HG02798 (cell line): Measurements from ENCODE around the gene PPP1CC.
"Not testable (repeated sequence)": the region's sequence is repeated elsewhere in the genome, so short reads cannot be mapped to it uniquely, and the experiment has no call there.

Experiments used
- ATAC-seq: cut with Tn5 transposase; IDR thresholded peaks from one replicate; pipeline ENCODE4 v1.9.1; 2021; ENCODE audit warnings: mild to moderate bottlenecking; ENCODE audit not compliant: unreplicated experiment, poor library complexity

PPP1CC gene

DNA sequence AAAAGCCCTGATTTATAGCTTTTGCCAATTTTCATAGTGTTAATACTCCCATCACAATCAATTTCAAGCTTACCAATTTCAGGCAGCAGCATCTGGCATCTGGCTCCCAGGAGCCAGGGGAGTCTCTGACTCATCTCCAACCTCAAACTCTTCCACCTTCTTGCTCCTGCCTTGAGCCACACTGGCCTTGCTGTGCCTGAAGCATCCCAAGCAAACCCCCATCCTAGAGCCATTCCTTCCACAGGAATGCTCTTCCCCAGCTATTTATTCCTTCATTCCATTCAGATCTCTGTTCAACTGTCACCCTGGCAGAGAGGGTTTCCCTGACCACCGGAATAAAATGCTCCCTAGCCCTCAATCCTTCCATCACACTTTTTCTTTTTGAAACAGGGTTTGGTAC, 13.9 kb upstream of the PPP1CC start:
- no peak for ATAC-seq

DNA sequence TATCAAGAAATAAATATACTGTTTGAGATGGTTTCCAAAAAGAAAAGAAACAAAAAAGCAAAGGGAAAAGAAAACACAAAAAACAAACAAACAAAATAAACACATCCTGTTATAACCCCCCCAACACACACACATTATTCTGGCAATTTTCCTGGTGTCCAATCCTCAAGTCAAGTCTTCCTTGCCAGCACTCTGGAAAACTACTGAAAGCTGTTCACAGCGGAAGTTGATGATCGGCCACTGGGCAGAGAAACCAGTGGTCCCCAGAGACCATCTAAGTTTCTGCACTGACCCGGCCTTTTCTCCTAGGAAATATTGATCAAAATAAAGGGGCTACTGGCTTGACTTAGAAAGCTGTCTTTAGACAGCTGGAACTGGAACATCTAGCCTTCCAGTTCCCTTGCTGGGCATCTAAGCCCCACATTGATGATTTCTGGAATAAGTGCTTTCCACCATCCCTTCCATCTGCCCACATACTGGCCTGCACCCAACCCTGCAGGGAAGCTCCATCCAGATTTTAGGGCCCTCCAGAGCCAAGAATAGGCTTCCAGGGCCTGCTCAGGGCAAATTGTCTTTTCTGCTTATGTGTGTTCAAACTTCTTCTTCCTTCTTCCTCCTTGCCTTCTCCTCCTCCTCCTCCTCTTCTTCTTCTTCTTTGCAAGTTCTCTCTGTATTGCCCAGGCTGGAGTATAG, 11.6 kb upstream of the PPP1CC start:
- no peak for ATAC-seq

DNA sequence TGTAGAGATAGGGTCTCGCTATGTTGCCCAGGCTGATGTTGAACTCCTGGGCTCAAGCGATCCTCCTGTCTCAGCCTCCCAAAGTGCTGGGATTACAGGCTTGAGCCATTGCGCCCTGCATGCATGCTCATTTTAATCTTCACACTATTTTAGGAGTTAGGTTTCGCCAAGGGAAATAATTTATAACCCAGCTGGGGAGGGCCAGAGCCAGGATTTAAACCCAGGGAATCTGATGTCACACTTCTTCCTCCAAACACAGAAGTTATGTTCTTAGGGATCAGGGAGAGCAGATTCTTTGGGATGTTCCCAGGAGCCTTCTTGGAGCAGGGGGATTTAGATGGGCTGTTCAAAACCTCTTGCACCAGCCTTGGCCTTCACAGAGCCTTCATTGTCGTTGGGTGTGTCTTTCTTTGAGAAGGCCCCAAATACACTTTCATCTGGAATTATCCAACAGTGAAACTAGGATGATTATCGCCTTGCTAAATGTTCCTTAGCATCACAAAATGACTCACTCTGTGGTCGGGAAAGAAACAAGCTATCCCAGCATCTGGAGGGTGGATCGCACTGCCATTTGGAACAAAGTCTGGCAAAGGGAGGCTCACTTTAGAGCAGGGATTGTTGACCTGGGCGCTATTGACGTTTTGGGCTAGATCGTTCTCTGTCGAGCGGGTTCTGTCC, 8.2 kb upstream of the PPP1CC start:
- no peak for ATAC-seq

DNA sequence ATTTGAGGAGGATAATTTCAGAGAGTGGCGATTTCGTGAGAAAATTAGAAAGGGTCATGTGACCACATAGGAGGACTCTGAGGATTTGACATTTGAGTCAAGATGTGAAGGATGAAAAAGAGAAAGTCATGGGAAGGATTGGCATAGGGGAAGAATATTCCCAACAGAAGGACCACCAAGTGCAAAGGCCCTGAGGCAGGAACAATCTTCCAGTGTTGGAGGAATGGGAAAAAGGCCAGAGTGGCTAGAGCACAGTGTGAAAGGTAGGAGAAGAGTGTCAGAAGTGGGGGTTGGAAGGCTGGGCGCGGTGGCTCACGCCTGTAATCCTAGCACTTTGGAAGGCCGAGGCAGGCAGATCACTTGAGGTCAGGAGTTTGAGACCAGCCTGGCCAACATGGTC, 3.9 kb upstream of the PPP1CC start:
- no peak for ATAC-seq

DNA sequence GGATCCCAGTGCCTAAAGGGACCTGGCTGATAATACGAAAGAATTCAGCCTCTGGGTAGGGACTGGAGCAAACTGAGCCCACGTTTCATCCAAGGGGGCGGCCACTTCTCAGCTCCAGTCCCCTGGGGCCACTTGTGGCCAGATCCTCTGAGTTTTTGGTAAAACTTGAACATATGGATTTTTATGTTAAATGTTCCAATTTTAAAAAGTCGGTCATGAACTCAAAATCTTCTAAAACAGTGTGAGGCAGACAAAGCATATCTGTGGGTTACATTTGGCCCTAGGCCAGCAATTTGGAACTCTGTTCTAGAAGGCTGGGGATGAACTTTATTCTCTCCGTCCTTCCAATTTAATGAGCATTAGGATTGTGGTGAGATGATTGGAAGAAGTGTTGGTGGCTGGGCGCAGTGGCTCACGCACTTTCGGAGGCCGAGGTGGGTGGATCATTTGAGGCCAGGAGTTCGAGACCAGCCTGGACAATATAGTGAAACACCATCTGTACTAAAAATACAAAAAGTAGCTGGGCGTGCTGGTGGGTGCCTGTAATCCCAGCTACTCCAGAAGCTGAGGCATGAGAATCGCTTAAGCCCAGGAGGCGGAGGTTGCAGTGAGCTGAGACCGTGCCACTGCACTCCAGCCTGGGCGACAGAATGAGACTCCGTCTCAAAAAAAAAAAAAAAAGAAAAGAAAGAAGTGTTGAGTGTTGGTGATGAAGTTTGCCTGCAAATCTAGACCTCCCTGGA, 3.0 kb upstream of the PPP1CC start:
- no peak for ATAC-seq

DNA sequence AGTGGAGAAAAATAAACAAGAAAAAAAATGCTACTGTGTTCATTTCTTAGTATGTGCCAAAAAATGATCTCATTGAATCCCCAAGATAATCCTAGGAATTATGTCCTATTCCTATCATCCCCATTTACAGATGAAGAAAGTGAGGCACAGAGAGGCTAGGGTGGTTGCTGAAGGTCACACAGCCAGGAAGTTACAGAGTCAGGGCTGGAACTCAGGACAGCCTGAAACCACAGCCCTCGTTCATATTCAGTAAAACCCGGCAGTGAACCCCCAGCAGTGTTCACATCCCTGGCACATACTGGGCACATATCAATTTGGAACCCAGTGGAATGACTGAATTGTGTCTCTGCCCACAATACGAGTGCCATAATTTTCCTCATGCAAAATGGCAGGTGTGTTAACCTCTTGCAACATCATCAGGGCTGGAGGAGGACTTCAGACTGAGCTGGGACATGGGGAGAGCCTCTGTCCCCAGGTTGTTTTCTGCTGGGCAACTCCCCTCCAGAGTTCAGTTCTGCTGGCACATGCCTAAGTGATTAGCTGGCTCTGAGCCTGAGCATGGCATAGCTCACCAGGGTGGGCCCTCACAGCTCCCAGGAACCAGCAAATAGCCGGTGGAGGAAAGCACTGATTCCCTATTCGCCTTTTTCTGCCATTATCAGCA, 2.0 kb upstream of the PPP1CC start:
- ATAC-seq: no peak

DNA sequence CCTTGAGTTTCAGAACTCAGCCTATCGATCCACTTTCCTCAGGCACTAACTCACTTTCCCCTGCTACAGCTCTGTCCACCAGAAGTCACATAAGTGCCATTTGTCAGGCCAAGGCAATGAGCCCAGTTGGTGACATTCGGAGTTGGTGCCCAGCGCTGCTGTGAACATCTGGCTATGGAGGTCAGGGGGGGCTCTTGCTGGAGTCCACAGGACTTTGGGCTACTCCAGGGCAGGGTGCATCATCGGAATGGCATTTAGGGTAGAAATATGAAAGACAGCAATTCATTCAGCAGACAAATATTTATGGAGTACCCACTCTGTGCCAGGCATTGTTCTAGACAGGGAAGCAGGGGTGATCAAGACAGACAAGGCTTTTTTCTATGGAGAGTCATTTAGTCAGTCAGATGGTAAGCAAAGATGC, 1.5 kb upstream of the PPP1CC start:
- no peak for ATAC-seq

DNA sequence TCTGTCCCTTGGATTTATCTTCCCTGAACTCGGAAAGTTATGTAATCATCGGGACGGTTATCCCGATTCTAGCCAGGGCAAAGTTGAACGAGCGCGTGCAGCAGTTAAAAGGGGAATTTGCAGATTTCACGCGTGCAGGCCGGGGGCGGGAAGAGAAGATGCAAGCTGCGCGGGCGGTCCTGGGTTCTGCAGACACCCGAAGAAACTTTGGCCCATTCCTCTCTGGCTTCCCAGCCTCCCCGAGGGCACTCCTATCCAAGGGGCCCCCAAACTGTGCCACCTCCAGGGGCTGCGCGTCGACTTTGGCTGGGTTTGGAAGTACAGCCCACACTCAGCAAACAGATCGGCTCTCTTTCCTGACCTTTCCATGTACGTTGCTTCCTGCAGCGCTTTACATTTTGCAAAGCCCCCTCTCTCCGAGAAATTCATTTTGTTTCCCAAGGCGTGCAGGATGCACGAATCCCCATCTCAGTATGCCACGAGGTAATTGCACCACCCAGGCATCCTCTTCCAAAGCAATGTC, 941 bp upstream of the PPP1CC start:
- no peak for ATAC-seq

DNA sequence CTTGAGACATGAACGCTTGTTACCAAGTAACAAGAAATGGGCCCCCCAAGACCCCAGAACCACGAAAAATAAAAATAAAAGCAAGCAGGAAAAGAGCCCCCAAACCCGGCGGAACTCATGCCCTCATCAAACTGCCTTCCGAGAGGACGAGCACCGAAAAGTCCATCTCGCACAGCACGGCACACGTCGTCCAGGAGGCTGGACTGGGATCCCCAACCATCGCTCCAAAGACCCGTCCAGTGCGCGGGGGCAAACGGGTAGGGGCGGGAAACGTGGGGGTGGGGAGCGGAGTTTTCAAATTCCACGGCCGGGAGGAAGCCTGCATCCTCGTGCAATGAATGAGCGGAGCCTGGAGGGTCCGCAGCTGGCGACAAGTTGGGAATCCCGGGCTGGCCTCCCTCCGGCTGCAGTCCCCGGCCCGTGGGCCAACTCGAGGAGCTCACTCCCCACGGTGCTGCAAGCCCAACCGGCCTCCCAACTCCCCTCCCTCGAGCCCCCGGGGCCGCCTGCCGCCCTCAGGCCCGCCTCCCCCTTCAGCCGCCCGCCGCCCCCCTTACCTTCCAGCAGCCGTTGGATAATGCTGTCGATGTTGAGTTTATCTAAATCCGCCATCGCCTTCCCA, 484 bp downstream of the PPP1CC start:
- peak; percentile 9 for ATAC-seq

DNA sequence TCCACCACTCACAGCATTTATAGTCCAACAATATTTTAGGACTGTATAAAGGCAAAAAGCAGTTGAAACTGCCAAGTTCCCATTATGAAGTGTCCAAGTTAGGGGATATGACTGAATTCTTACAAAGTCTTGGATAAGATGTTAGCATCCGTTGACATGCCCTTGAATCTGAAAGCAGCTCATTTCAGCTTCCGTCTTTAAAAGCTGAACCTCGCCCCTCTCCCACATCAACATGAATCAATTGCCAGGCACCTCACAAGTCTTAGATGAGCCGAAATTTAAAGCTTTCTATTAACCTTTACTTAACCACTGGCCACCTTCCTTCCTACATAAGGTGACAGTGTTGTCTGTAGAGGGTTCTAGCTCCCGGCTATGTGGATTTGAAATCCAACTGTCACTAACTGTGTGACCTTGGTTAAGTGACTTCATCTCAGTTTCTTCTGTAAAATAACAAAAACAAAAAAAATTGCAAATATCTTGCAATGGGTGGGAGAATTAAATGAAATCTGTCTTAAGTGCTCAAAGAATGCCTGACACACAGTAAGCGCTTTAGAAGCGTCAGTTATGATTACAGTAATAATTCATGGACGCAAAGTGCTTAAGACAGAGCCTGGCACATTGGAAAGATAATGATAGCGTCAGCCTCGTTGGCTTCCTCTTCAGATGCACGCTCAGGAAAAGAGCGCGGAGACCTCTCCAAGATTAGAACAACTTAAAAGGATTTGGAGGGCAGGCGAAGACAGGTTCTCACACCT, 1.2 kb downstream of the PPP1CC start:
- ATAC-seq: no peak

DNA sequence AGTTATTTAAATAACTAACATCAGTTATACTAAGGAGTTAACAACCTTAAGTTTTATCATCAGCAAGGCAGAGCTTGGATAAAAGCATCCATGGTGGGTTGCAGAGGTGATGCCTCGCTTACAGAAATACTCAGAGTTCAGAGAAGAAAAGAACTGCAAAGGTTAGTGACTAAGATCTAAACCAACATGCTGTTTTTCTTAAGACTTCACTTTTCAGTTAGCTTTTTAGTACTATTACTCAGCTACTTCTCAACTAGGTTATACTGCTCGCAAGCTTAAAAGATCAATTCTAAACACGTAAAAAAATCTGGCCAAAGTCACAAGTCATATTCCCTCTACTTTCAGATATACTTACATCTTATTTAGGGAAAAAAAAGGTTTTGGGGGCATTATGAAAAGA, 2.8 kb downstream of the PPP1CC start:
- ATAC-seq: no peak

DNA sequence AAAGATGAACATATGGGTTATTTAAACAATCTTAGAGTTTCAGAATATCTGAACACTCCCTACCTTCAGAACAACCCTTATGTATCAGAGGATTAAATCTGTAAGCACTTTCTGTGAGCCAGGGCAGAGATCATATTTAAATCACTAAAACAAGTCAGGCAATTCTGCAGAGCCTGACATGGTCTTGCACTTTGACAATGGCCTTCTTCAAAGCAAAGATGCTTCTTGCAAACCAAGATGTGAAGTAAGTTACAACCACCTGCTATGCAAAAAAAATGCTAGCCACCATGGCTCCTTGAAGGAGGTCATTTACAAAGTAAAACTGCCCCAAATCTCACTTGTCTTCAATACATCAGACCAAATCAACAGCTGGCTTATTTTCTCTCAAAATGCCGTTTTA, 3.2 kb downstream of the PPP1CC start:
- no peak for ATAC-seq

DNA sequence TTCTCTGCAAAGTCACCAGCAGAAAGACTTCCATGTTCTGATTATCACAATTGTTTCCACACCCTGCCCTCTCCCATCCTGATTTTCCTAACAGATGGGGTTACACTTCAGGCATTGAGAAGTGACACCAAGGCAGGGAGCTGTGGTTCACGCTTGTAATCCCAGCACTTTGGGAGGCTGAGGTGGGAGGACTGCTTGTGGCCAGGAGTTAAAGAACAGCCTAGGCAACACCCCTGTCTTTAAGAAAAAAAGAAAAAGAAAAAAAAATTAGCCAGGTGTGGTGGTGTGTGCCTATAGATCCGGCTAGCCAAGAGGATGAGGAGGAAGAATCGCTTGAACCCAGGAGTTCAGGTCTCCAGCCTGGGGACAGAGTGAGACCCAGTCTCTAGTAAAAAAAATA, 5.2 kb downstream of the PPP1CC start:
- no peak for ATAC-seq

DNA sequence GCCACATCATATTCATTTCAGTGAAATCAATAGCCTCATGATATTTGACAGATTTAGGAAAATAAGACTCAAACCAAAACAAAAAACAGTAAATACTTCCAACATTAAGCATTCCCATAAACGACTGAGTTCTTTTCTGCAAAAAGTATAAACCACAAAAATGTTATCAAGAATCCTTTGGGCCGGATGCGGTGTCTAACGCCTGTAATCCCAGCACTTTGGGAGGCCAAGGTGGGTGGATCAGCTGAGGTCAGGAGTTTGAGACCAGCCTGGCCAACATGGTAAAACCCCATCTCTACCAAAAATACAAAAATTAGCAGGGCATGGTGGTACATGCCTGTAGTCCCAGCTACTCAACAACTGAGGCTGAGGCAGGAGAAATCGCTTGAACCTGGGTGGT, 5.7 kb downstream of the PPP1CC start:
- not testable (repeated sequence) for ATAC-seq

DNA sequence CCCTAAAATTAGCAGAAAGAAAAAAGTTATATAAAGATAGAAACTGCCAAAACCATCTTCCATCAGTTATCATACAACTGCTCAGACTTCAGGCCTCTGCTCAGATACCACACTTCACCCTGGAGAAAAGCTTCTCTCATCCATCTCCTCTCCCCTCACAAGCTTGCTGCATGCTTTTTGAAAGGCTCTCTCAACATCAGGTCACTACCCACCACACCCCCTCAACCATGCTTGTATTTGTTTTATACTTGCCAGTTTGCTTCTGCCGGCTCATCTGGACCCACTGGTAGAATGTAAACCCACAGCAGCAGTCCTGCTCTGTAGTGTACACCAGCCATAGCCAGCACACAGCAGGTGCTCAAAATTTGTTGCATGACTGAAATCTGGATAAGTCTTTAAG, 8.8 kb downstream of the PPP1CC start:
- ATAC-seq: no peak

DNA sequence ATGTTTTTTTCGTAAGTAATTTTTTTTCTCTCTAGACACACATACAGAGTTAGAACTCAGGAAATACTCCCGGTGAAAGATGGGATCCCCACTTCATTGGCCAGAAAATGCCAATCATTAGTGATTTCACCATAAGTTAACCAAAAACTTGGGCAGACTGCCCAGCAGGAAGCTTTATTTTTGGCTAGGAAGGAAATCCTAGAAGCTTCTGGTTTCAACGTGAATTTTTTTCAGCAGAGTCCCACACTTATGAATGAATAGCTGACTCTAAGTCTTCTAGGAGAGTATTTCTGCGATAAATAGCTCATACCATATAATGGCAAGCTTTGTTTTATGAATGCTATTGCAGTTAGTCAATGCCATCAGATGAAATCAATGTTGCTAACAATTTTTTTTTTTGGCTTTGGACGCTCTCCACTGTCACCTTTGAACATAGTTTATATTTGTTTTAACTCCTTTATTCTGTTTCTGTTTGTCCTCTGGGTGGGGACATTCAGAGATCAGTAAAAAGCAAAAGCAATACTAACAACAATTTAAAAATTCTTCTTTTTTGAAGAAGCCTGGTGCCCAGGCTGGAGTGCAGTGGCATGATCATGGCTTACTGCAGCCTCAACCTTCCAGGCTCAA, 9.5 kb downstream of the PPP1CC start:
- no peak for ATAC-seq

DNA sequence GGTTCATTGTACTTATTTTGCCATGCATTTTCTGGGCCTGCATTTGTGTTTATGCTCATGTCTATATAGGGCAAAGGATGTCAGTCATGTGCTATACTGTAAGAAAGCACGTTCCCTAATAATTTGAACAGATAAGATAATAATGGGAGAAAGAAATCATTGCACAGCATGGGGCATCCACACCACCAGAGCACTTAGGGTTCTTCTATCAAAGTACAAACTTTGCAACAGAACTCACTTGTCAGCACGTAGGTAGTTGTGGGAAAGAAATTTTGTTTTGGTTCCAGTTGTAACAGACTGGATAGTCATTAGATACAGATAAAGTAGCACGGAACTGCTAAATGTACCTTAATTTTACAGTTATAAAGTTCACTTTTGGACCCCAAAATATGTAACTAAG, 10.1 kb downstream of the PPP1CC start:
- no peak for ATAC-seq

DNA sequence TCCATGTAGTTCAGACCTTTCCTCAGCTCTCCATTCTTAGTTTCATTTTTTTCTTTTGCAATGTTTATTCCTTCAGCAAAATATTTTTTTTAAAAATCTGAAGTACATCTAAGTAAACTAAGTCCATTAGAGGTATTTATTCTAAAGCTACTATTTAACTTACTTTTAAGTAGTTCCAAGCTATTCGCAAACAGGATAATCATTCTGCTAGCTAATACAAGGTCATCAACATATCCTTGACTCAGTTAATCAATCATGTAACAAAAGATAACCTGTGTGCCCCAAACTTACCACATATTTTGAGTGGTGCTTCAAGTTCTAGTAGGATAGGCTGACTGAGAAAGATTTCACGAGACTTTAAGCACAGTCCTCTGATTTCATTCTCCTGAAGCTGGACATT, 11.2 kb downstream of the PPP1CC start:
- ATAC-seq: no peak

DNA sequence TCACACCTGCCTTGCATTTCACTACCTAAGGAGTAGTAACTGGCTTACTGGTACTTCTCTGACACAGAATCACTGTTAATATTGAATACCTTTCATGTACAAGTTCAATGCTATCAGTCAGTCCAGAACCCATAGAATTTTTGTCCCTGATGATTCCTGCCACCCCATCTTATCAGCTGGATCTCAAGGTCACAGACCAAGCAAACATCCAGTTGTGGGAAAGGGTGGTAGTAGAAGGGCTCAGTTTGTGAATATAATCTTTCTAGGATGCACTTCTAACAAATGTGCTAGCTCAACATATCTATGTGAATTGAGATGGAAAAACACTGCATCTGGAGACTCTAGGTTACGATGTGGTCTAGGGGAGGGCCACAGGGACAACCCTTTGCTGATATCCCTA, 14.1 kb downstream of the PPP1CC start:
- ATAC-seq: no peak
